ENCODE measurements around the gene SMURF1. TPM values are rescaled to one million over a fixed set of nuclear protein-coding genes. Genes with fewer than 3 reads are reported as not detected.

SMURF1 gene
- total RNA-seq, 1 donor from 2014 or later: 44.7 TPM

- Mint-ChIP-seq H3K9me3 (ENCODE audit: unreplicated experiment) (peaks cover 5% of the 10 kb centered on the region), H3K4me1 (ENCODE audit: low read depth, unreplicated experiment) (no peaks in the 10 kb centered on the region)
- no peak for FAIRE-seq
Measured at GRCh38 chr7:99156649-99157048, 12.7 kb upstream of the SMURF1 start.

GRCh38 chr7:99155211-99155610 lies 11.3 kb upstream of the SMURF1 start:
- Histone ChIP-seq H3K4me2 (ENCODE audit: low read length) (no peak overlapping the region), H3K9me3 (ENCODE audit: insufficient read depth, low read depth, low read length) (no peaks in the 10 kb centered on the region), H3K27me3 (ENCODE audit: insufficient read depth, low read length) (peaks cover 2% of the 10 kb centered on the region), H3K4me3 (ENCODE audit: insufficient read depth, low read depth, low read length) (no peak overlapping the region), H4K20me1 (ENCODE audit: insufficient read depth, low read length) (no peaks in the 10 kb centered on the region), H2AFZ (ENCODE audit: low read depth, low read length) (no peak overlapping the region), H3K79me2 (ENCODE audit: insufficient read depth, low read length) (no peaks in the 10 kb centered on the region), H3K4me1 (ENCODE audit: insufficient read depth, low read length) (no peaks in the 10 kb centered on the region), H3K27ac (ENCODE audit: low read depth, low read length) (no peak overlapping the region), H3K36me3 (ENCODE audit: insufficient read depth, low read length) (no peaks in the 10 kb centered on the region), H3K9ac (ENCODE audit: low read length) (no peak overlapping the region)
- FAIRE-seq (no peak), DNase-seq (ENCODE audit: low read depth) (no peak)
- peaks cover 4% of the 10 kb centered on the region for H3K36me3 Mint-ChIP-seq (ENCODE audit: low read depth, unreplicated experiment)
- H3K4me1 Mint-ChIP-seq (ENCODE audit: low read depth, unreplicated experiment): no peaks in the 10 kb centered on the region
- TF ChIP-seq EZH2 (IDR thresholded peaks at IDR 0.05; ENCODE audit: insufficient read depth, low read length): no peak
- TF ChIP-seq CTCF (IDR thresholded peaks at IDR 0.05; ENCODE audit: insufficient read depth, low read depth, low read length): no peak
- no peaks in the 10 kb centered on the region for H3K27me3 Mint-ChIP-seq (ENCODE audit: low read depth, unreplicated experiment)
- peaks cover 3% of the 10 kb centered on the region for H3K9me3 Mint-ChIP-seq (ENCODE audit: unreplicated experiment)
- H3K27ac Mint-ChIP-seq (ENCODE audit: unreplicated experiment): no peak overlapping the region
- H3K4me3 Mint-ChIP-seq (ENCODE audit: unreplicated experiment): no peak overlapping the region

More at GRCh38 chr7:99156649-99157048, 12.7 kb upstream of the SMURF1 start:
- no peaks in the 10 kb centered on the region for H3K27me3 Mint-ChIP-seq (ENCODE audit: low read depth, unreplicated experiment)
- H3K27ac ChIP-seq (ENCODE audit: low read depth, low read length): no peak overlapping the region
- TF ChIP-seq CTCF (IDR thresholded peaks at IDR 0.05; ENCODE audit: insufficient read depth, low read depth, low read length): no peak
- H3K9ac ChIP-seq (ENCODE audit: low read length): no peak overlapping the region
- H3K4me3 ChIP-seq (ENCODE audit: insufficient read depth, low read depth, low read length): no peak overlapping the region
- peaks cover under 1% of the 10 kb centered on the region for H3K27me3 ChIP-seq (ENCODE audit: insufficient read depth, low read length)
- H3K36me3 ChIP-seq (ENCODE audit: insufficient read depth, low read length): no peaks in the 10 kb centered on the region
- no peaks in the 10 kb centered on the region for H4K20me1 ChIP-seq (ENCODE audit: insufficient read depth, low read length)
- no peaks in the 10 kb centered on the region for H3K9me3 ChIP-seq (ENCODE audit: insufficient read depth, low read depth, low read length)
- no peaks in the 10 kb centered on the region for H3K79me2 ChIP-seq (ENCODE audit: insufficient read depth, low read length)
- no peak overlapping the region for H3K27ac Mint-ChIP-seq (ENCODE audit: unreplicated experiment)
- H3K4me1 ChIP-seq (ENCODE audit: insufficient read depth, low read length): no peaks in the 10 kb centered on the region
- no peak overlapping the region for H2AFZ ChIP-seq (ENCODE audit: low read depth, low read length)
- no peak for DNase-seq (ENCODE audit: low read depth)
- H3K4me2 ChIP-seq (ENCODE audit: low read length): no peak overlapping the region
- H3K36me3 Mint-ChIP-seq (ENCODE audit: low read depth, unreplicated experiment): peaks cover 4% of the 10 kb centered on the region
- no peak overlapping the region for H3K4me3 Mint-ChIP-seq (ENCODE audit: unreplicated experiment)

DNA sequence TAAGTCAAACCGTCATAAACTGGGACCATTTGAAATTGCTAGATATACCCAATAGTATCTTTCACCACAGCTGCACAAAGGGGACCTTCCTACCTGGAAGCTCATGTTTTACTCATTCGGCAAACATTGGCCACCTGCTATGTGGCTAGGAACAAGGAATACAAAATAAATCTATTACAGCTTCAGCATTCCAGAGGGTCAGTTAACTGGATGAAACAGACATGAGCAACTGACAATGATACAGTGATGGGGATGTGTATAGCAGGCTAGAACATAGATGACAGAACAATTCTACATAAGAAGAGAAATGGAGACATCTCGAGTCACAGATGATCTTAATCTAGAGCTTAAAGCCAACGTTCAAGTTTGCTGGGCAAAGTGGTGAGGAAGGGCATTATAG lies 3.1 kb upstream of the SMURF1 start:
- no peak for TF ChIP-seq CTCF (IDR thresholded peaks at IDR 0.05; ENCODE audit: insufficient read depth, low read depth, low read length)
- no peak for TF ChIP-seq EZH2 (IDR thresholded peaks at IDR 0.05; ENCODE audit: insufficient read depth, low read length)
- no peaks in the 10 kb centered on the region for H3K9me3 Mint-ChIP-seq (ENCODE audit: unreplicated experiment)
- no peak overlapping the region for H3K4me3 ChIP-seq (ENCODE audit: insufficient read depth, low read depth, low read length)
- DNase-seq (ENCODE audit: low read depth): no peak
- H3K27ac ChIP-seq (ENCODE audit: low read depth, low read length): no peak overlapping the region
- H3K9ac ChIP-seq (ENCODE audit: low read length): no peak overlapping the region
- peaks cover 2% of the 10 kb centered on the region for H3K4me1 Mint-ChIP-seq (ENCODE audit: low read depth, unreplicated experiment)
- H3K4me2 ChIP-seq (ENCODE audit: low read length): no peak overlapping the region
- H3K4me3 Mint-ChIP-seq (ENCODE audit: unreplicated experiment): no peak overlapping the region
- peaks cover 2% of the 10 kb centered on the region for H3K27me3 ChIP-seq (ENCODE audit: insufficient read depth, low read length)
- peaks cover 10% of the 10 kb centered on the region for H4K20me1 ChIP-seq (ENCODE audit: insufficient read depth, low read length)
- no peak overlapping the region for H3K27ac Mint-ChIP-seq (ENCODE audit: unreplicated experiment)
- no peaks in the 10 kb centered on the region for H3K36me3 ChIP-seq (ENCODE audit: insufficient read depth, low read length)
- peaks cover 3% of the 10 kb centered on the region for H3K79me2 ChIP-seq (ENCODE audit: insufficient read depth, low read length)
- no peak for FAIRE-seq
- H3K4me1 ChIP-seq (ENCODE audit: insufficient read depth, low read length): peaks cover 4% of the 10 kb centered on the region
- no peak overlapping the region for H2AFZ ChIP-seq (ENCODE audit: low read depth, low read length)
- no peaks in the 10 kb centered on the region for H3K9me3 ChIP-seq (ENCODE audit: insufficient read depth, low read depth, low read length)
- H3K27me3 Mint-ChIP-seq (ENCODE audit: low read depth, unreplicated experiment): no peaks in the 10 kb centered on the region
- H3K36me3 Mint-ChIP-seq (ENCODE audit: low read depth, unreplicated experiment): peaks cover 1% of the 10 kb centered on the region
